CD4-positive, CD25-positive, alpha-beta regulatory T cell (primary cell): ENCODE data around the gene GLIPR2. TPM values are rescaled to one million over a fixed set of nuclear protein-coding genes. Genes with fewer than 3 reads are reported as not detected.

ENCODE experiments used
- ATAC-seq, 2 donors: fragments of 150-1000 bp; cut with Tn5 transposase; one replicate each; pipeline ENCODE4 v1.10.0; 2021; ENCODE audit warnings: low read depth in 2 of 2, moderate number of reproducible peaks in 2 of 2, moderate library complexity in 1 of 2
- DNase-seq, 3 donors: peaks; one replicate each; pipeline versions ENCODE4 v3.0.0 to v3.0.0-alpha.2; 2012 to 2022; ENCODE audit warnings: mixed read lengths in 1 of 3
- H3K27ac ChIP-seq: one replicate; pipeline ENCODE4 v1.7.0; 2013; ENCODE audit warnings: mild to moderate bottlenecking, low read length; ENCODE audit not compliant: insufficient read depth, poor library complexity, severe bottlenecking
- H3K27me3 ChIP-seq: one replicate; pipeline ENCODE4 v1.7.0; 2013; ENCODE audit warnings: low read length; ENCODE audit not compliant: control insufficient read depth, insufficient read depth
- H3K36me3 ChIP-seq: one replicate; pipeline ENCODE4 v1.7.0; 2013; ENCODE audit warnings: mild to moderate bottlenecking, low read length, moderate library complexity; ENCODE audit not compliant: control insufficient read depth, insufficient read depth
- H3K4me1 ChIP-seq: 2 replicates; pipeline ENCODE4 v1.7.0; 2013; ENCODE audit warnings: mild to moderate bottlenecking, low read length; ENCODE audit not compliant: insufficient read depth, control insufficient read depth, poor library complexity, severe bottlenecking
- H3K4me3 ChIP-seq: one replicate; pipeline ENCODE4 v1.7.0; 2013; ENCODE audit warnings: low read depth, mild to moderate bottlenecking, low read length, moderate library complexity
- H3K9me3 ChIP-seq, 2 experiments: 1 replicate in 1 of 2; 2 replicates in 1 of 2; pipeline ENCODE4 v1.7.0; 2013; ENCODE audit warnings: low read length in 2 of 2, mild to moderate bottlenecking in 1 of 2, moderate library complexity in 1 of 2; ENCODE audit not compliant: control insufficient read depth in 2 of 2
- H3K27ac Mint-ChIP-seq, 3 donors: one replicate each; pipeline ENCODE4 v1.8.0; 2020 to 2022; ENCODE audit warnings: mild to moderate bottlenecking in 3 of 3, mixed read lengths in 3 of 3, moderate library complexity in 2 of 3
- H3K27me3 Mint-ChIP-seq: one replicate; pipeline ENCODE4 v1.8.0; 2022; ENCODE audit warnings: mild to moderate bottlenecking, mixed read lengths
- H3K36me3 Mint-ChIP-seq: one replicate; pipeline ENCODE4 v1.8.0; 2020; ENCODE audit warnings: mixed read lengths
- H3K4me1 Mint-ChIP-seq, 4 donors: one replicate each; pipeline ENCODE4 v1.8.0; 2020 to 2022; ENCODE audit warnings: mixed read lengths in 4 of 4, mild to moderate bottlenecking in 1 of 4
- H3K4me3 Mint-ChIP-seq, 4 donors: one replicate each; pipeline ENCODE4 v1.8.0; 2020 to 2022; ENCODE audit warnings: mild to moderate bottlenecking in 4 of 4, mixed read lengths in 4 of 4, moderate library complexity in 3 of 4
- H3K9me3 Mint-ChIP-seq, 7 donors: one replicate each; pipeline ENCODE4 v1.8.0; 2020 to 2022; ENCODE audit warnings: mixed read lengths in 7 of 7, mild to moderate bottlenecking in 3 of 7, moderate library complexity in 2 of 7
- polyA plus RNA-seq, 4 donors: library from polyadenylated mRNA; unstranded; fragments of 300-500 nt; fragmentation: Illumina TruSeq; gene quantifications; one replicate each; pipeline ENCODE4 v1.2.3, GENCODE V29; 2021
- total RNA-seq: library from RNA; stranded (reverse); gene quantifications from one replicate; pipeline ENCODE4 v1.2.3, GENCODE V29; 2022

GLIPR2 gene
- total and polyA plus RNA-seq, 5 donors from 2014 or later = 55.7 to 175 (median 117) TPM

- H3K4me1 ChIP-seq = peaks cover 4% of the 10 kb centered on the region
- no peaks in the 10 kb centered on the region for H3K27me3 Mint-ChIP-seq
- H3K27me3 ChIP-seq = no peaks in the 10 kb centered on the region
- no peak overlapping the region for H3K4me3 ChIP-seq
- H3K4me1 Mint-ChIP-seq = peaks cover 0 to 11% (median 7%) of the 10 kb centered on the region in 4 donors
- no peaks in the 10 kb centered on the region for H3K36me3 Mint-ChIP-seq
- H3K27ac ChIP-seq = no peak overlapping the region
- no peaks in the 10 kb centered on the region for H3K9me3 ChIP-seq
- H3K9me3 Mint-ChIP-seq = no peaks in the 10 kb centered on the region
- no peak for DNase-seq
- no peak overlapping the region for H3K27ac Mint-ChIP-seq
- no peak for ATAC-seq
- H3K4me3 Mint-ChIP-seq = no peak overlapping the region
- no peaks in the 10 kb centered on the region for H3K36me3 ChIP-seq
Measured at GRCh38 chr9:36099718-36100117, 36.8 kb upstream of the GLIPR2 start.

- no peak for DNase-seq
- no peak overlapping the region for H3K27ac Mint-ChIP-seq
- peaks cover 0 to 11% (median 7%) of the 10 kb centered on the region in 4 donors for H3K4me1 Mint-ChIP-seq
- no peaks in the 10 kb centered on the region for H3K36me3 Mint-ChIP-seq
- peaks cover 4% of the 10 kb centered on the region for H3K4me1 ChIP-seq
- H3K4me3 Mint-ChIP-seq = peak overlapping the region in 1 of 4 donors; percentile 24
- H3K4me3 ChIP-seq = no peak overlapping the region
- H3K36me3 ChIP-seq = no peaks in the 10 kb centered on the region
- H3K27ac ChIP-seq = no peak overlapping the region
- no peaks in the 10 kb centered on the region for H3K9me3 Mint-ChIP-seq
- no peaks in the 10 kb centered on the region for H3K9me3 ChIP-seq
- H3K27me3 Mint-ChIP-seq = no peaks in the 10 kb centered on the region
- H3K27me3 ChIP-seq = no peaks in the 10 kb centered on the region
- no peak for ATAC-seq
Measured at GRCh38 chr9:36100532-36100931, 36.0 kb upstream of the GLIPR2 start.

- Mint-ChIP-seq H3K27ac (peak overlapping the region in 1 of 3 donors; percentile 47), H3K27me3 (no peaks in the 10 kb centered on the region), H3K36me3 (no peaks in the 10 kb centered on the region), H3K4me3 (no peak overlapping the region), H3K9me3 (no peaks in the 10 kb centered on the region), H3K4me1 (peaks cover 0 to 11% (median 7%) of the 10 kb centered on the region in 4 donors)
- no peak overlapping the region for H3K4me3 ChIP-seq
- no peak for ATAC-seq
- H3K4me1 ChIP-seq = peaks cover 4% of the 10 kb centered on the region
- DNase-seq = no peak
- no peaks in the 10 kb centered on the region for H3K36me3 ChIP-seq
- H3K27ac ChIP-seq = no peak overlapping the region
- no peaks in the 10 kb centered on the region for H3K27me3 ChIP-seq
- no peaks in the 10 kb centered on the region for H3K9me3 ChIP-seq
Measured at GRCh38 chr9:36101916-36102741, 34.4 kb upstream of the GLIPR2 start.

GRCh38 chr9:36102742-36103495 is 33.6 kb upstream of the GLIPR2 start:
- no peak overlapping the region for H3K4me3 Mint-ChIP-seq
- H3K27ac ChIP-seq = no peak overlapping the region
- H3K4me1 ChIP-seq = peaks cover 4% of the 10 kb centered on the region

GRCh38 chr9:36109071-36109470 is 27.5 kb upstream of the GLIPR2 start:
- ATAC-seq = no peak
- no peak for DNase-seq
- H3K9me3 ChIP-seq = no peaks in the 10 kb centered on the region
- no peaks in the 10 kb centered on the region for H3K27me3 ChIP-seq
- H3K4me3 ChIP-seq = no peak overlapping the region
- no peak overlapping the region for H3K4me3 Mint-ChIP-seq
- no peaks in the 10 kb centered on the region for H3K27me3 Mint-ChIP-seq
- H3K4me1 ChIP-seq = no peaks in the 10 kb centered on the region
- H3K36me3 Mint-ChIP-seq = peaks cover 8% of the 10 kb centered on the region
- no peak overlapping the region for H3K27ac ChIP-seq
- H3K4me1 Mint-ChIP-seq = no peaks in the 10 kb centered on the region
- no peak overlapping the region for H3K27ac Mint-ChIP-seq
- no peaks in the 10 kb centered on the region for H3K36me3 ChIP-seq
- no peaks in the 10 kb centered on the region for H3K9me3 Mint-ChIP-seq

More at GRCh38 chr9:36102742-36103495, 33.6 kb upstream of the GLIPR2 start:
- Histone ChIP-seq H3K36me3 (no peaks in the 10 kb centered on the region), H3K4me3 (no peak overlapping the region), H3K27me3 (no peaks in the 10 kb centered on the region), H3K9me3 (no peaks in the 10 kb centered on the region)
- Mint-ChIP-seq H3K9me3 (no peaks in the 10 kb centered on the region), H3K4me1 (peaks cover 0 to 11% (median 7%) of the 10 kb centered on the region in 4 donors), H3K36me3 (no peaks in the 10 kb centered on the region), H3K27ac (peak overlapping the region; percentile 11 to 47 (median 28)), H3K27me3 (no peaks in the 10 kb centered on the region)
- ATAC-seq (peak; percentile 97 to 99), DNase-seq (peak; percentile 74 to 91 (median 83))

- no peak overlapping the region for H3K27ac ChIP-seq
- Mint-ChIP-seq H3K36me3 (peaks cover 8% of the 10 kb centered on the region), H3K27me3 (no peaks in the 10 kb centered on the region), H3K27ac (no peak overlapping the region), H3K4me1 (no peaks in the 10 kb centered on the region), H3K9me3 (no peaks in the 10 kb centered on the region), H3K4me3 (no peak overlapping the region)
- DNase-seq (no peak), ATAC-seq (no peak)
- H3K4me3 ChIP-seq = no peak overlapping the region
- no peaks in the 10 kb centered on the region for H3K9me3 ChIP-seq
- no peaks in the 10 kb centered on the region for H3K36me3 ChIP-seq
- no peaks in the 10 kb centered on the region for H3K27me3 ChIP-seq
- H3K4me1 ChIP-seq = no peaks in the 10 kb centered on the region
Measured at GRCh38 chr9:36110434-36110833, 26.1 kb upstream of the GLIPR2 start.

- DNase-seq (no peak), ATAC-seq (no peak)
- no peak overlapping the region for H3K27ac ChIP-seq
- Mint-ChIP-seq H3K27ac (no peak overlapping the region), H3K9me3 (no peaks in the 10 kb centered on the region), H3K4me3 (no peak overlapping the region), H3K27me3 (no peaks in the 10 kb centered on the region), H3K4me1 (no peaks in the 10 kb centered on the region), H3K36me3 (peaks cover 15% of the 10 kb centered on the region)
- H3K27me3 ChIP-seq = no peaks in the 10 kb centered on the region
- H3K36me3 ChIP-seq = no peaks in the 10 kb centered on the region
- H3K9me3 ChIP-seq = no peaks in the 10 kb centered on the region
- no peak overlapping the region for H3K4me3 ChIP-seq
- H3K4me1 ChIP-seq = no peaks in the 10 kb centered on the region
Measured at GRCh38 chr9:36112516-36112915, 24.0 kb upstream of the GLIPR2 start.
